IMR-90 (cell line): ENCODE measurements around the gene NFYC. TPM values are rescaled to one million over a fixed set of nuclear protein-coding genes. Genes with fewer than 3 reads are reported as not detected.

Experiments
- ATAC-seq: fragments of 200-7000 bp; cut with Tn5 transposase; 2 replicates; pipeline ENCODE4 v1.9.1; 2020; ENCODE audit warnings: low read depth, mild to moderate bottlenecking, moderate library complexity
- BruUV-seq: library from RNA; stranded (reverse); fragments of 400-500 nt; replicated peaks from 2 replicates; lab custom pipeline; 2021; lab: Mats Ljungman, UMichigan
- CTCF ChIA-PET: fragments of 300-600 bp; formaldehyde crosslinking; extraction: SDS; loops from one replicate; lab custom pipeline; 2021; ENCODE audit warnings: antibody characterized with exemption; lab: Yijun Ruan, JAX
- POLR2A ChIA-PET: fragments of 300-600 bp; sonication (Branson Sonifier 250); formaldehyde crosslinking; loops from one replicate; lab custom pipeline; 2022; ENCODE audit warnings: antibody characterized with exemption; ENCODE audit not compliant: unreplicated experiment; lab: Charles Lee
- DNase-seq: peaks from one replicate; pipeline ENCODE4 v3.0.0; 2013
- H2AFZ ChIP-seq: replicated peaks from 2 replicates; pipeline ENCODE3; 2013; ENCODE audit warnings: low read length, mild to moderate bottlenecking; ENCODE audit not compliant: poor library complexity
- H2AK5ac ChIP-seq: 2 replicates; pipeline ENCODE4 v1.6.1; 2013; ENCODE audit warnings: low read depth, low read length, inconsistent platforms
- H2AK9ac ChIP-seq: replicated peaks from 2 replicates; pipeline ENCODE3; 2013; ENCODE audit warnings: mild to moderate bottlenecking, low read depth, low read length, moderate library complexity; ENCODE audit not compliant: poor library complexity
- H2BK120ac ChIP-seq: 2 replicates; pipeline ENCODE4 v1.6.1; 2013; ENCODE audit warnings: low read depth, low read length, inconsistent platforms
- H2BK15ac ChIP-seq: 3 replicates; pipeline ENCODE4 v1.6.1; 2013; ENCODE audit warnings: low read depth, low read length, inconsistent platforms
- H2BK20ac ChIP-seq: 2 replicates; pipeline ENCODE4 v1.6.1; 2013; ENCODE audit warnings: low read depth, mild to moderate bottlenecking, inconsistent platforms, low read length, moderate library complexity
- H2BK5ac ChIP-seq: 2 replicates; pipeline ENCODE4 v1.6.1; 2013; ENCODE audit warnings: mild to moderate bottlenecking, low read depth, low read length, inconsistent platforms; ENCODE audit not compliant: poor library complexity, severe bottlenecking
- H3K14ac ChIP-seq: replicated peaks from 2 replicates; pipeline ENCODE4 v1.6.1; 2013; ENCODE audit warnings: low read depth, low read length, inconsistent platforms
- H3K18ac ChIP-seq: 2 replicates; pipeline ENCODE4 v1.6.1; 2013; ENCODE audit warnings: low read depth, low read length, control low read depth
- H3K23ac ChIP-seq: 2 replicates; pipeline ENCODE4 v1.6.1; 2013; ENCODE audit warnings: low read depth, low read length, inconsistent platforms
- H3K27ac ChIP-seq: 2 replicates; pipeline ENCODE4 v1.5.1; 2013; ENCODE audit warnings: mild to moderate bottlenecking, control low read depth, low read length; ENCODE audit not compliant: insufficient read depth
- H3K27me3 ChIP-seq: 2 replicates; pipeline ENCODE4 v1.6.1; 2013; ENCODE audit warnings: low read length; ENCODE audit not compliant: control insufficient read depth, insufficient read depth
- H3K36me3 ChIP-seq: 2 replicates; pipeline ENCODE4 v1.6.1; 2013; ENCODE audit warnings: low read length, mixed read lengths; ENCODE audit not compliant: control insufficient read depth, insufficient read depth
- H3K4ac ChIP-seq: 2 replicates; pipeline ENCODE4 v1.6.1; 2013; ENCODE audit warnings: low read depth, low read length, inconsistent platforms
- H3K4me1 ChIP-seq: 2 replicates; pipeline ENCODE4 v1.6.1; 2013; ENCODE audit warnings: low read length, mixed read lengths; ENCODE audit not compliant: control insufficient read depth, insufficient read depth
- H3K4me2 ChIP-seq: 2 replicates; pipeline ENCODE4 v1.6.1; 2013; ENCODE audit warnings: low read depth, mild to moderate bottlenecking, control low read depth, low read length, moderate library complexity
- H3K4me3 ChIP-seq: 2 replicates; pipeline ENCODE4 v1.5.1; 2013; ENCODE audit warnings: low read depth, mild to moderate bottlenecking, control low read depth, low read length, moderate library complexity; ENCODE audit not compliant: insufficient read depth
- H3K56ac ChIP-seq: 2 replicates; pipeline ENCODE4 v1.6.1; 2013; ENCODE audit warnings: low read length, inconsistent platforms; ENCODE audit not compliant: insufficient read depth; ENCODE audit errors: extremely low read depth
- H3K79me1 ChIP-seq, 2 experiments: 2 replicates each; pipeline ENCODE4 v1.6.1; 2013; ENCODE audit warnings: low read length in 2 of 2, inconsistent platforms in 1 of 2, low read depth in 1 of 2
- H3K9ac ChIP-seq: 2 replicates; pipeline ENCODE4 v1.6.1; 2013; ENCODE audit warnings: low read depth, low read length, control low read depth
- H3K9me1 ChIP-seq: 2 replicates; pipeline ENCODE4 v1.6.1; 2013; ENCODE audit warnings: low read length, inconsistent platforms; ENCODE audit not compliant: insufficient read depth
- H3K9me3 ChIP-seq: 2 replicates; pipeline ENCODE4 v1.6.1; 2013; ENCODE audit warnings: low read length; ENCODE audit not compliant: control insufficient read depth, insufficient read depth
- H4K20me1 ChIP-seq: 2 replicates; pipeline ENCODE4 v1.6.1; 2013; ENCODE audit warnings: low read length, inconsistent platforms; ENCODE audit not compliant: insufficient read depth
- H4K5ac ChIP-seq: 2 replicates; pipeline ENCODE4 v1.6.1; 2013; ENCODE audit warnings: mild to moderate bottlenecking, low read depth, low read length, control low read depth
- H4K8ac ChIP-seq, 2 experiments: 2 replicates each; pipeline ENCODE4 v1.6.1; 2013; ENCODE audit warnings: low read depth in 2 of 2, low read length in 2 of 2, control low read depth in 1 of 2, inconsistent platforms in 1 of 2
- H4K91ac ChIP-seq: 2 replicates; pipeline ENCODE4 v1.6.1; 2013; ENCODE audit warnings: low read depth, low read length, inconsistent platforms; ENCODE audit not compliant: insufficient read depth
- CEBPB ChIP-seq: IDR thresholded peaks from 2 replicates; pipeline ENCODE4 v1.6.1; 2012; ENCODE audit warnings: low read depth, low read length, improper control_type of control experiment
- FOS ChIP-seq: fragments of 150-350 bp; IDR thresholded peaks from 2 replicates; pipeline ENCODE4 v1.6.1; 2016; ENCODE audit warnings: low read depth, low read length
- MXI1 ChIP-seq: IDR thresholded peaks from 2 replicates; pipeline ENCODE4 v1.6.1; 2012; ENCODE audit warnings: low read depth, mild to moderate bottlenecking, low read length, moderate library complexity, borderline replicate concordance
- WGBS, 2 experiments: methylation state at CpG; one replicate each; pipeline versions ENCODE4 v1.1.5 to v1.1.7; 2013; ENCODE audit warnings: missing lambda C conversion rate in 2 of 2; ENCODE audit not compliant: insufficient read length in 1 of 2; ENCODE audit errors: extremely low coverage in 2 of 2; 5-methylcytosine and 5-hydroxymethylcytosine counted together
- dilution Hi-C: fragments of 300-500 bp; cut with HindIII; formaldehyde crosslinking; loops from one replicate; pipeline ENCODE4 v1.14.3; 2018; ENCODE audit warnings: low sequenced_read_pairs; ENCODE audit not compliant: unreplicated experiment
- in situ Hi-C: fragments of 300-500 bp; cut with MboI; formaldehyde crosslinking; loops from 3 replicates; pipeline ENCODE4 v1.14.3; 2019; ENCODE audit warnings: low sequenced_read_pairs, inconsistent platforms, mixed read lengths
- intact Hi-C: fragments of 100-400 bp; cut with micrococcal nuclease; formaldehyde crosslinking; loops from 2 replicates; pipeline ENCODE4 v1.10.0; 2022
- polyA plus RNA-seq, 3 experiments: library from polyadenylated mRNA; depleted of rRNA; stranded (reverse); fragments of >200 nt; gene quantifications; 2 replicates each; pipeline ENCODE4 v1.2.3, GENCODE V29; 2012; ENCODE audit warnings: low replicate concordance in 1 of 3
- total RNA-seq: library from RNA; depleted of rRNA; stranded (reverse); fragments of >200 nt; gene quantifications from 2 replicates; pipeline ENCODE4 v1.2.3, GENCODE V29; 2012

The NFYC gene
- total and polyA plus RNA-seq, 2 of the 4 experiments (the other 2 are of a cell fraction): 45.2 to 62.2 TPM

GRCh38 chr1:40750451-40750908 is 59.0 kb downstream of the NFYC start:
- TF ChIP-seq CEBPB (0 out of 2 replicates have a peak, but pooled peaks have one; percentile 21), MXI1 (no peak), FOS (0 out of 2 replicates have a peak, but pooled peaks have one; percentile 12)
- Histone ChIP-seq H3K27ac (no peak overlapping the region), H3K4me1 (peaks cover 1% of the 10 kb centered on the region; the same call in 1 of the 2 replicates), H3K4ac (no peak overlapping the region), H3K23ac (no peak overlapping the region), H2BK5ac (no peak overlapping the region), H2AK9ac (no peak overlapping the region), H4K5ac (no peak overlapping the region), H2AK5ac (no peak overlapping the region), H3K18ac (no peak overlapping the region), H4K20me1 (no peaks in the 10 kb centered on the region), H3K9me3 (no peaks in the 10 kb centered on the region), H2AFZ (no peak overlapping the region), H2BK20ac (no peak overlapping the region), H3K9ac (no peak overlapping the region), H3K36me3 (peaks cover 27% of the 10 kb centered on the region), H2BK15ac (no peak overlapping the region), H3K27me3 (no peaks in the 10 kb centered on the region), H3K14ac (no peak overlapping the region), H3K4me2 (no peak overlapping the region), H3K9me1 (no peaks in the 10 kb centered on the region; the same call in 1 of the 2 replicates), H3K79me1 (peaks cover 7% of the 10 kb centered on the region in 2 experiments; a peak in 2 of 4 replicates), H3K4me3 (no peak overlapping the region), H4K91ac (no peak overlapping the region), H3K56ac (no peak overlapping the region), H2BK120ac (no peak overlapping the region), H4K8ac (no peak overlapping the region)
- intact Hi-C loops: no loop called here
- dilution Hi-C loops: no loop called here
- WGBS, 2 experiments: no CpG with 5 or more reads among the region's 2 CpGs
- ChIA-PET CTCF (no interaction called here), POLR2A (interaction anchor here (0.6 kb wide), 1 partner anchor 706 kb away, joined by 4 read pairs; no protein-coding TSS in a partner anchor)
- in situ Hi-C loops: no loop called here
- no TSS peak for BruUV-seq
- ATAC-seq (peak; percentile 53), DNase-seq (peak; percentile 47)
